ENCODE results near the gene ATG7.
A peak's percentile ranks its signal among the peaks of the same experiment; 100 is the strongest.

ATG7 gene

GRCh38 chr3:11509173-11510000 lies 237.2 kb downstream of the ATG7 start (continued):
- TF ChIP-seq PATZ1 (tag by site-specific recombination; IDR thresholded peaks at IDR 0.05) = peak; percentile 46; the same call in 1 of the 2 replicates
- peak; percentile 80 for TF ChIP-seq WT1 (tag by site-specific recombination; IDR thresholded peaks at IDR 0.05)
- no peak for TF ChIP-seq ZNF391 (tag by site-specific recombination; IDR thresholded peaks at IDR 0.05; ENCODE audit: borderline replicate concordance, low read depth)
- TF ChIP-seq OVOL3 (tag by site-specific recombination; IDR thresholded peaks at IDR 0.05) = peak; percentile 81
- TF ChIP-seq REST (tag by site-specific recombination; IDR thresholded peaks at IDR 0.05) = 0 out of 2 replicates have a peak, but pooled peaks have one; percentile 29
- peak; percentile 71; the same call in 1 of the 2 replicates for TF ChIP-seq ZNF580 (tag by site-specific recombination; IDR thresholded peaks at IDR 0.05)
- no peak for TF ChIP-seq ZNF654 (tag by site-specific recombination; IDR thresholded peaks at IDR 0.05; ENCODE audit: low read depth)
- TF ChIP-seq MYNN (tag by site-specific recombination; IDR thresholded peaks at IDR 0.05; ENCODE audit: borderline replicate concordance) = 0 out of 2 replicates have a peak, but pooled peaks have one; percentile 33
- no peak; the same call in 1 of the 2 replicates for TF ChIP-seq ZBTB1 (tag by site-specific recombination; IDR thresholded peaks at IDR 0.05)
- TF ChIP-seq ZNF548 (tag by site-specific recombination; IDR thresholded peaks at IDR 0.05) = no peak
- TF ChIP-seq ZNF221 (tag by site-specific recombination; IDR thresholded peaks at IDR 0.05; ENCODE audit: borderline replicate concordance) = no peak
- no peak for TF ChIP-seq ZNF768 (tag by site-specific recombination; IDR thresholded peaks at IDR 0.05)
- TF ChIP-seq IKZF3 (tag by site-specific recombination; IDR thresholded peaks at IDR 0.05) = peak; percentile 65; the same call in 1 of the 2 replicates
- TF ChIP-seq HOXD13 (CRISPR knock-in tag; IDR thresholded peaks at IDR 0.05; ENCODE audit: borderline replicate concordance) = no peak
- TF ChIP-seq PRDM6 (tag by site-specific recombination; IDR thresholded peaks at IDR 0.05) = peak; percentile 81; the same call in 1 of the 2 replicates
- peak; percentile 51; the same call in 1 of the 2 replicates for TF ChIP-seq ZNF626 (tag by site-specific recombination; IDR thresholded peaks at IDR 0.05)
- no peak for TF ChIP-seq ZNF48 (tag by site-specific recombination; IDR thresholded peaks at IDR 0.05)
- no peak for TF ChIP-seq ZNF747 (tag by site-specific recombination; IDR thresholded peaks at IDR 0.05)
- peak; percentile 80 for TF ChIP-seq INSM2 (tag by site-specific recombination; IDR thresholded peaks at IDR 0.05)
- no peak for TF ChIP-seq ZNF292 (tag by site-specific recombination; IDR thresholded peaks at IDR 0.05; ENCODE audit: borderline replicate concordance, low read depth)
- peak; percentile 74; the same call in 1 of the 2 replicates for TF ChIP-seq ATF2 (tag by site-specific recombination; IDR thresholded peaks at IDR 0.05; ENCODE audit: low read depth)
- no peak for TF ChIP-seq ZNF560 (tag by site-specific recombination; IDR thresholded peaks at IDR 0.05; ENCODE audit: borderline replicate concordance)
- peak; percentile 88 for TF ChIP-seq ZNF610 (tag by site-specific recombination; IDR thresholded peaks at IDR 0.05; ENCODE audit: borderline replicate concordance)
- TF ChIP-seq ZNF596 (tag by site-specific recombination; IDR thresholded peaks at IDR 0.05) = no peak; the same call in 1 of the 2 replicates
